WERI-Rb-1 (cell line): Measurements from ENCODE around the gene MYO7B.
A peak's percentile ranks its signal among the peaks of the same experiment; 100 is the strongest.

Source experiments
- DNase-seq: peaks from one replicate; pipeline ENCODE4 v3.0.0-alpha.2; 2020
- H3K27ac ChIP-seq: fragments of 250-450 bp; sonication (Bioruptor Pico); 2 replicates; pipeline ENCODE4 v1.5.1; 2020; ENCODE audit warnings: mild to moderate bottlenecking, moderate library complexity
- H3K27me3 ChIP-seq: fragments of 250-450 bp; sonication (Bioruptor Pico); 2 replicates; pipeline ENCODE4 v1.5.1; 2021; ENCODE audit warnings: mild to moderate bottlenecking, low read depth, moderate library complexity; ENCODE audit not compliant: insufficient read depth, severe bottlenecking
- H3K36me3 ChIP-seq: fragments of 250-450 bp; sonication (Bioruptor Pico); 2 replicates; pipeline ENCODE4 v1.5.1; 2020; ENCODE audit warnings: mild to moderate bottlenecking, moderate library complexity
- H3K4me3 ChIP-seq: 2 replicates; pipeline ENCODE4 v1.5.1; 2011; ENCODE audit warnings: low read depth, mild to moderate bottlenecking, control low read depth, low read length
- H3K9me3 ChIP-seq: fragments of 250-450 bp; sonication (Bioruptor Pico); 2 replicates; pipeline ENCODE4 v1.5.1; 2021; ENCODE audit warnings: mild to moderate bottlenecking, moderate library complexity; ENCODE audit not compliant: severe bottlenecking
- TF ChIP-seq, protein P1 (sequence below): IDR thresholded peaks from 2 replicates; pipeline ENCODE4 v1.5.1; 2011; ENCODE audit warnings: low read depth, mild to moderate bottlenecking, control low read depth, inconsistent platforms, low read length

MYO7B gene

DNA sequence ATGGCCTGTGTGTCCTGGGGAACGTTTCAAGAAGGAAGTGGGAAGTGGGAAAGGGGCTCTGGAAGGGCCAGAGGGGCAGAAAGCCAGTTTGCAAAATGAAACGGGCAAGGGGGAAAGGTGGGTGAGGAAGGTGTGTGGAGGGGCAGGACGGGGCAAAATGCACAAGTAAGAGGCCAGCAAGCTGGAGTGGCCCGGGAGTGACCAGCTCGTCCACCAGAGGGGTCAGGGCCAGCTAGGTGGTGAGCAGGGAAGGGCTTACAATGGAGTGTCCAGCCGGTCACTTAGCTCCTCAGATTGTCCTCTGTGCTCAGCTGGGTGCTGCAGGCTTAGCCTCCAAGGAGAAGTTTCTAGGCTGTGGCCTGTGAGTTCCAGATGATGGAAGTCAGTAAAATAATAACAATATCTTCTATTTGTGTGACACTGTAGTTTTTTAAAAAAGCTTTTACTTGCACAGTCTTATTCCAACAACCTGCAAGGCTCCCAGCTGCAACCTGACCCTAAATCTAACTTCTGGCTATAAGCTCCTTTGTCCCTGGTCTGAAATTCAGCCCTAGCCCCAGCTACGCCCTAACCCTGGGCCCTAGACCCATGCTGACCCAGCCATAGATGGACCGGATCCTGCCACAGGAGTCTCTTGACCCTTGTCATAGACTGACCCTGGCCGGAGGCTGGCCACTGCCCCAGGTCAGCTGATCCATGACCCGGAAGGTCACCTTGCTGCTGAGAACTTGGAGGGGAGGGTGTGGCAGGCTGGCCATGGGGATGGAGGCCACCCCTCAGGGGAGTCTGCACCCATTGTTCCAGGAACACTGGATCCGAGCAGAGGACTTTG is 29.2 kb downstream of the MYO7B start:
- DNase-seq = no peak
- Histone ChIP-seq H3K27me3 (no peaks in the 10 kb centered on the region), H3K27ac (no peak overlapping the region), H3K4me3 (no peak overlapping the region), H3K36me3 (no peaks in the 10 kb centered on the region), H3K9me3 (no peaks in the 10 kb centered on the region)
- TF ChIP-seq, protein P1, sequence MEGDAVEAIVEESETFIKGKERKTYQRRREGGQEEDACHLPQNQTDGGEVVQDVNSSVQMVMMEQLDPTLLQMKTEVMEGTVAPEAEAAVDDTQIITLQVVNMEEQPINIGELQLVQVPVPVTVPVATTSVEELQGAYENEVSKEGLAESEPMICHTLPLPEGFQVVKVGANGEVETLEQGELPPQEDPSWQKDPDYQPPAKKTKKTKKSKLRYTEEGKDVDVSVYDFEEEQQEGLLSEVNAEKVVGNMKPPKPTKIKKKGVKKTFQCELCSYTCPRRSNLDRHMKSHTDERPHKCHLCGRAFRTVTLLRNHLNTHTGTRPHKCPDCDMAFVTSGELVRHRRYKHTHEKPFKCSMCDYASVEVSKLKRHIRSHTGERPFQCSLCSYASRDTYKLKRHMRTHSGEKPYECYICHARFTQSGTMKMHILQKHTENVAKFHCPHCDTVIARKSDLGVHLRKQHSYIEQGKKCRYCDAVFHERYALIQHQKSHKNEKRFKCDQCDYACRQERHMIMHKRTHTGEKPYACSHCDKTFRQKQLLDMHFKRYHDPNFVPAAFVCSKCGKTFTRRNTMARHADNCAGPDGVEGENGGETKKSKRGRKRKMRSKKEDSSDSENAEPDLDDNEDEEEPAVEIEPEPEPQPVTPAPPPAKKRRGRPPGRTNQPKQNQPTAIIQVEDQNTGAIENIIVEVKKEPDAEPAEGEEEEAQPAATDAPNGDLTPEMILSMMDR = no peak

DNA sequence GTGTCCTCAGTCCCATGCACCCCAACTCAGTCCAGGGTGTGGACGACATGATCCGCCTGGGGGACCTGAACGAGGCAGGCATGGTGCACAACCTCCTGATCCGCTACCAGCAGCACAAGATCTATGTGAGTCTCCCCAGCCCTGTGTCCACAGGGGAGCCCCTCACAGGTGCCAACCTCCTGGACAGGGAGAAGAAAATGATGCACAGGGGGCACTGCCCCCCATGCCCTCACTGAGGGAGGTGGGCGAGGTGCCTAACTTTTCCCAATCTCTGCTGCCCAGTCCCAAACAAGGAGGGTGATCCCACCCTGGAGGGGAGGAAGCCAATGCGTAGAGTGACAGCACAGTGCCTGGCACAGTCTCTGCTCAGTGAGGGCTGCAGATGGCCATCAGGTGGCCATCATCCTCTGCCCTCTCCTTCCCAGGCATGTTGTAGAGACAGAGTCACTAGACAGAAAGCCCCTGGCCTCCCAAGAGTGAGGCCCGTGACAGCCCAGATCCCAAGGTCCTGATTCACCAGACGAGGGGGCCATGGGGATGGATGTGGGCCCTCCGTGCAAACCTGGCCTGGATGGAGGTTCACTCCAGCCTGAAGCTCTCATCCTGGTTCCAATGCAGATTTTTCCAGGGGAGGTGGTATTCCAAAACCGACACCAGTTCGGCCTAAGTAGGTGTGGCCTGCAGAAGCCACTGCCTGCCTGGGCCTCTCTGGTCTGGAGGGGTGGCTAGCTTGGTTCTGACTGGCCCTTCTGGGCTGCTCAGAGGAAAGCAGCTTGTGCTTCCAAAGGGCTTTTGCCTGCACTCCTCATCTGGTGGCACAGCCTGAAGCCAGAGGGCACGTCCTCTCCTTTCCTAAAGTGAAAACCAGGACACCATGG is 30.0 kb downstream of the MYO7B start:
- H3K4me3 ChIP-seq = no peak overlapping the region
- no peak overlapping the region for H3K27ac ChIP-seq
- DNase-seq = no peak
- H3K36me3 ChIP-seq = no peaks in the 10 kb centered on the region
- H3K27me3 ChIP-seq = no peaks in the 10 kb centered on the region
- H3K9me3 ChIP-seq = no peaks in the 10 kb centered on the region
- TF ChIP-seq, protein P1 = no peak

DNA sequence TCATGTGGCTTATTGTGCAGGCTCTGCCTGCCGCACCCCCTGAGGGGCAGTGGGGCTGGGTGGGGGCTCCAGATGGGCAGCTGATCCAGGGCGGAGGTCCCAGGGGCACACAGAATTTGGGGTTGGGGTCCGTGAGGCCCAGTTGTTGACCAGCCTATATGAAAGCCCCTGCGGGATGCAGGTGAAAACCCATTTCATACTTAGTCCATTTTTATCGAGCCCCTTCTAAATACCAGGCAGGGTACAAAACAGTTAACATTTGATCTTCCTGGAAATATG is 30.6 kb downstream of the MYO7B start:
- Histone ChIP-seq H3K27ac (no peak overlapping the region), H3K36me3 (no peaks in the 10 kb centered on the region), H3K27me3 (no peaks in the 10 kb centered on the region), H3K4me3 (no peak overlapping the region), H3K9me3 (no peaks in the 10 kb centered on the region)
- TF ChIP-seq, protein P1 = no peak
- DNase-seq = no peak

DNA sequence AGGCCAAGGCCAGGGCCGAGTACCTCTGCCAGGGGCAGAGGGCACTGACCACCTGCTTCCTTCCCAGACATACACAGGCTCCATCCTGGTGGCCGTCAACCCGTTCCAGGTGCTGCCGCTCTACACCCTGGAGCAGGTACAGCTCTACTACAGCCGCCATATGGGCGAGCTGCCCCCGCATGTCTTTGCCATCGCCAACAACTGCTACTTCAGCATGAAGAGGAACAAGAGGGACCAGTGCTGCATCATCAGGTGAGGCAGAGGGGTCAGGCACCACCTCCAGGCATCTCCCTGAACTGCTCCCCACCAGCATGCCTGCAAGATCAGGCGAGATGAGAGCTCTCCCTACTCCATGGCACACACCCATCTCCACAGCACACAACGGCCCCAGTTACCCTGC is 31.1 kb downstream of the MYO7B start:
- H3K36me3 ChIP-seq = no peaks in the 10 kb centered on the region
- no peak for DNase-seq
- no peak overlapping the region for H3K27ac ChIP-seq
- H3K27me3 ChIP-seq = no peaks in the 10 kb centered on the region
- TF ChIP-seq, protein P1 = peak; percentile 40; the same call in 1 of the 2 replicates
- no peaks in the 10 kb centered on the region for H3K9me3 ChIP-seq
- H3K4me3 ChIP-seq = no peak overlapping the region

DNA sequence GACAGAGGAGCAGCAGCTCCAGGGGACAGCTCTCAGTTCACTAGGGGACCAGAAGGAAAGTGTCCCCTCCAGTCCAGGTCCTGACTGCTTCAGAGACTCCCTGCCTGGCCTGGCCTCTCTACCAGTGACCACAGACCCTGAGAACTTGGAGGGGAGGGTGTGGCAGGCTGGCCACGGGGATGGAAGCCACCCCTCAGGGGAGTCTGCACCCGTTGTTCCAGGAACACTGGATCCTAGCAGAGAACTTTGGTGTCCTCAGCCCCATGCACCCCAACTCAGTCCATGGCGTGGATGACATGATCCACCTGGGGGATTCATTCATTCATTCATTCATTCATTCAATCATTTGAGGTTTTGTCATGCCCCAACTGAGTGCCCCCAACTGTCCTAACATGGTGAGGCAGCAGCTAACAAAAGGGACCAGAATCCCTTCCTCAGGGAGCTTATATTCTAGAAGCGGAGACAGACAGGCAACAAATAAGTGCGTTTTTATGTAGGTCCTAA is 31.9 kb downstream of the MYO7B start:
- TF ChIP-seq, protein P1 = no peak
- Histone ChIP-seq H3K27ac (no peak overlapping the region), H3K36me3 (no peaks in the 10 kb centered on the region), H3K27me3 (no peaks in the 10 kb centered on the region), H3K9me3 (no peaks in the 10 kb centered on the region), H3K4me3 (no peak overlapping the region)
- DNase-seq = no peak
